CD4-positive, alpha-beta T cell (primary cell): ENCODE measurements around the gene HLA-A. TPM values are rescaled to one million over a fixed set of nuclear protein-coding genes. Genes with fewer than 3 reads are reported as not detected.
A peak's percentile ranks its signal among the peaks of the same experiment; 100 is the strongest.

Experiments
- ATAC-seq: fragments of 200-7000 bp; cut with Tn5 transposase; one replicate; pipeline ENCODE4 v1.10.0; 2022; ENCODE audit warnings: mild to moderate bottlenecking; ENCODE audit not compliant: poor library complexity
- CTCF ChIA-PET: fragments of 350-600 bp; sonication (Branson Sonifier 250); formaldehyde crosslinking; loops from one replicate; lab custom pipeline; 2021; ENCODE audit warnings: antibody characterized with exemption, inconsistent platforms; lab: Charles Lee
- POLR2A ChIA-PET: fragments of 350-600 bp; sonication (Branson Sonifier 250); formaldehyde crosslinking; loops from one replicate; lab custom pipeline; 2021; ENCODE audit warnings: antibody characterized with exemption, inconsistent platforms; lab: Charles Lee
- DNase-seq, 14 experiments: peaks; one replicate each; pipeline ENCODE4 v3.0.0-alpha.2; 2013 to 2020; ENCODE audit warnings: mixed read lengths in 2 of 14
- H3K27ac ChIP-seq, 2 donors: one replicate each; pipeline versions ENCODE4 v1.5.1 to v1.7.0; 2013; ENCODE audit warnings: low read length in 2 of 2, low read depth in 1 of 2, mild to moderate bottlenecking in 1 of 2
- H3K27me3 ChIP-seq, 2 experiments: 1 replicate in 1 of 2; 2 replicates in 1 of 2; pipeline versions ENCODE4 v1.6.1 to v1.7.0; 2013; ENCODE audit warnings: low read length in 2 of 2, control low read depth in 1 of 2, mild to moderate bottlenecking in 1 of 2, moderate library complexity in 1 of 2; ENCODE audit not compliant: insufficient read depth in 2 of 2, control insufficient read depth in 1 of 2
- H3K36me3 ChIP-seq: one replicate; pipeline ENCODE4 v1.6.1; 2013; ENCODE audit warnings: low read length, control low read depth; ENCODE audit not compliant: insufficient read depth
- H3K4me1 ChIP-seq: one replicate; pipeline ENCODE4 v1.6.1; 2013; ENCODE audit warnings: low read length, control low read depth; ENCODE audit not compliant: insufficient read depth
- H3K4me3 ChIP-seq: one replicate; pipeline ENCODE4 v1.5.1; 2013; ENCODE audit warnings: mild to moderate bottlenecking, low read length, moderate library complexity
- H3K9me3 ChIP-seq, 2 experiments: 1 replicate in 1 of 2; 2 replicates in 1 of 2; pipeline versions ENCODE4 v1.6.1 to v1.7.0; 2013; ENCODE audit warnings: low read length in 2 of 2, mild to moderate bottlenecking in 2 of 2, control low read depth in 1 of 2, moderate library complexity in 1 of 2; ENCODE audit not compliant: control insufficient read depth in 1 of 2, insufficient read depth in 1 of 2
- H3K27ac Mint-ChIP-seq: one replicate; pipeline ENCODE4 v1.8.0; 2020; ENCODE audit warnings: mixed read lengths
- H3K27me3 Mint-ChIP-seq: one replicate; pipeline ENCODE4 v1.8.0; 2021; ENCODE audit warnings: mixed read lengths
- H3K36me3 Mint-ChIP-seq: one replicate; pipeline ENCODE4 v1.8.0; 2021; ENCODE audit warnings: low read depth, mixed read lengths
- H3K4me1 Mint-ChIP-seq: one replicate; pipeline ENCODE4 v1.8.0; 2021; ENCODE audit warnings: low read depth, mixed read lengths
- H3K4me3 Mint-ChIP-seq: one replicate; pipeline ENCODE4 v1.8.0; 2020; ENCODE audit warnings: mild to moderate bottlenecking, mixed read lengths
- H3K9me3 Mint-ChIP-seq: one replicate; pipeline ENCODE4 v1.8.0; 2020; ENCODE audit warnings: mixed read lengths
- CTCF ChIP-seq: fragments of 200-600 bp; IDR thresholded peaks from one replicate; pipeline ENCODE4 v1.8.0; 2022; ENCODE audit warnings: antibody characterized with exemption, mild to moderate bottlenecking
- intact Hi-C, 2 experiments: fragments of 100-400 bp; cut with DNase I in 1 of 2; cut with micrococcal nuclease in 1 of 2; formaldehyde crosslinking; loops; one replicate each; pipeline versions ENCODE4 v1.15.1 to v1.9.0; 2023 to 2025; cut with DNase I, micrococcal nuclease
- total RNA-seq, 174 experiments: library from RNA in 2 of 174; stranded (reverse) in 2 of 174; gene quantifications; one replicate each; pipeline ENCODE4 v1.2.3 and lab custom pipeline; 2021 to 2026

HLA-A gene
- total RNA-seq, 2 experiments from 2014 or later, result 1,767 to 1,801 TPM

- H3K36me3 Mint-ChIP-seq, result no peaks in the 10 kb centered on the region
- no peak overlapping the region for H3K27ac Mint-ChIP-seq
- H3K4me1 Mint-ChIP-seq, result peaks cover 36% of the 10 kb centered on the region
- H3K27ac ChIP-seq, result no peak overlapping the region
- H3K4me1 ChIP-seq, result peaks cover 38% of the 10 kb centered on the region
- H3K9me3 ChIP-seq, result peaks cover 0 to 4% of the 10 kb centered on the region in 2 experiments
- DNase-seq, result peak in 1 of 14 experiments; percentile 26
- peaks cover 62% of the 10 kb centered on the region for H3K27me3 Mint-ChIP-seq
- no peaks in the 10 kb centered on the region for H3K36me3 ChIP-seq
- ATAC-seq, result no peak
- ChIA-PET CTCF (interaction anchor here (1.0 to 1.2 kb wide), 3 partner anchors 9 to 141 kb away, joined by 3 to 4 read pairs (median 3); no protein-coding TSS in a partner anchor), POLR2A (interaction anchor here (0.8 to 4.4 kb wide), 14 partner anchors 8 to 582 kb away, joined by 3 to 28 read pairs (median 4); partner anchors contain the start of gene PRR3)
- H3K27me3 ChIP-seq, result peaks cover 33 to 36% of the 10 kb centered on the region in 2 experiments
- no peak overlapping the region for H3K4me3 ChIP-seq
- peak overlapping the region; percentile 91 for H3K4me3 Mint-ChIP-seq
- H3K9me3 Mint-ChIP-seq, result no peaks in the 10 kb centered on the region
- TF ChIP-seq CTCF, result no peak
- intact Hi-C loops, result no loop called here
These were observed 33.2 kb downstream of the HLA-A start for GRCh38 chr6:29975561-29975907.

GRCh38 chr6:29976253-29976587 lies 33.9 kb downstream of the HLA-A start:
- no peak overlapping the region for H3K27ac ChIP-seq
- H3K27me3 ChIP-seq, result peaks cover 33 to 36% of the 10 kb centered on the region in 2 experiments
- no peak for ATAC-seq
- peaks cover 62% of the 10 kb centered on the region for H3K27me3 Mint-ChIP-seq
- H3K27ac Mint-ChIP-seq, result no peak overlapping the region
- peaks cover 0 to 4% of the 10 kb centered on the region in 2 experiments for H3K9me3 ChIP-seq
- no peaks in the 10 kb centered on the region for H3K9me3 Mint-ChIP-seq
- no peak for TF ChIP-seq CTCF
- ChIA-PET POLR2A (interaction anchor here (0.8 to 4.4 kb wide), 13 partner anchors 9 to 581 kb away, joined by 3 to 28 read pairs (median 5); partner anchors contain the start of gene PRR3), CTCF (interaction anchor here (1.0 to 1.2 kb wide), 4 partner anchors 9 to 128 kb away, joined by 3 to 5 read pairs (median 4); no protein-coding TSS in a partner anchor)
- intact Hi-C loops, result no loop called here
- H3K4me1 ChIP-seq, result peaks cover 38% of the 10 kb centered on the region
- DNase-seq, result no peak
- H3K36me3 ChIP-seq, result no peaks in the 10 kb centered on the region
- H3K4me3 Mint-ChIP-seq, result peak overlapping the region; percentile 91
- no peaks in the 10 kb centered on the region for H3K36me3 Mint-ChIP-seq
- H3K4me1 Mint-ChIP-seq, result peaks cover 36% of the 10 kb centered on the region
- peak overlapping the region; percentile 62 for H3K4me3 ChIP-seq

GRCh38 chr6:29976588-29977424 lies 34.5 kb downstream of the HLA-A start:
- no peaks in the 10 kb centered on the region for H3K36me3 ChIP-seq
- ChIA-PET CTCF (interaction anchor here (1.0 to 1.2 kb wide), 4 partner anchors 9 to 129 kb away, joined by 3 to 5 read pairs (median 4); no protein-coding TSS in a partner anchor), POLR2A (interaction anchor here (0.8 to 4.4 kb wide), 11 partner anchors 9 to 581 kb away, joined by 3 to 28 read pairs (median 5); partner anchors contain the start of gene PRR3)
- peaks cover 0 to 4% of the 10 kb centered on the region in 2 experiments for H3K9me3 ChIP-seq
- peak overlapping the region; percentile 91 for H3K4me3 Mint-ChIP-seq
- peaks cover 59% of the 10 kb centered on the region for H3K27me3 Mint-ChIP-seq
- no peaks in the 10 kb centered on the region for H3K9me3 Mint-ChIP-seq
- no peak overlapping the region for H3K27ac ChIP-seq
- intact Hi-C loops, result loop anchor here in 1 of 2 experiments (1.0 kb wide), 1 partner anchor 129 kb away; no protein-coding TSS in a partner anchor
- no peak overlapping the region for H3K27ac Mint-ChIP-seq
- H3K4me1 ChIP-seq, result peaks cover 38% of the 10 kb centered on the region
- TF ChIP-seq CTCF, result peak; percentile 27
- no peaks in the 10 kb centered on the region for H3K36me3 Mint-ChIP-seq
- peak in 12 of 14 experiments; percentile 26 to 82 (median 54) for DNase-seq
- H3K4me3 ChIP-seq, result peak overlapping the region; percentile 62
- H3K4me1 Mint-ChIP-seq, result peaks cover 36% of the 10 kb centered on the region
- ATAC-seq, result peak; percentile 79
- H3K27me3 ChIP-seq, result peaks cover 33 to 36% of the 10 kb centered on the region in 2 experiments
